Measurements from ENCODE around the gene NEURL1. TPM values are rescaled to one million over a fixed set of nuclear protein-coding genes. Genes with fewer than 3 reads are reported as not detected.

The NEURL1 gene, protein sequence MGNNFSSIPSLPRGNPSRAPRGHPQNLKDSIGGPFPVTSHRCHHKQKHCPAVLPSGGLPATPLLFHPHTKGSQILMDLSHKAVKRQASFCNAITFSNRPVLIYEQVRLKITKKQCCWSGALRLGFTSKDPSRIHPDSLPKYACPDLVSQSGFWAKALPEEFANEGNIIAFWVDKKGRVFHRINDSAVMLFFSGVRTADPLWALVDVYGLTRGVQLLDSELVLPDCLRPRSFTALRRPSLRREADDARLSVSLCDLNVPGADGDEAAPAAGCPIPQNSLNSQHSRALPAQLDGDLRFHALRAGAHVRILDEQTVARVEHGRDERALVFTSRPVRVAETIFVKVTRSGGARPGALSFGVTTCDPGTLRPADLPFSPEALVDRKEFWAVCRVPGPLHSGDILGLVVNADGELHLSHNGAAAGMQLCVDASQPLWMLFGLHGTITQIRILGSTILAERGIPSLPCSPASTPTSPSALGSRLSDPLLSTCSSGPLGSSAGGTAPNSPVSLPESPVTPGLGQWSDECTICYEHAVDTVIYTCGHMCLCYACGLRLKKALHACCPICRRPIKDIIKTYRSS
- 1.0 and 2.5 TPM in 2 replicates for total RNA-seq
- long read RNA-seq: 0 reads

- peak within 1 kb of the TSS; percentile 90 for H3K27ac Mint-ChIP-seq (ENCODE audit: unreplicated experiment)
- TF ChIP-seq CTCF (IDR thresholded peaks at IDR 0.05): no peak
- peaks cover 31% of the 10 kb centered on the region for H3K4me1 Mint-ChIP-seq (ENCODE audit: unreplicated experiment)
- DNase-seq (ENCODE audit: extremely low spot score, unreplicated experiment): no peak
- no peaks in the 10 kb centered on the region for H3K9me3 Mint-ChIP-seq (ENCODE audit: unreplicated experiment)
- no peaks in the 10 kb centered on the region for H3K36me3 Mint-ChIP-seq (ENCODE audit: unreplicated experiment)
- peaks cover 21% of the 10 kb centered on the region for H3K27me3 Mint-ChIP-seq (ENCODE audit: unreplicated experiment)
- H3K4me3 Mint-ChIP-seq (ENCODE audit: unreplicated experiment): peak within 1 kb of the TSS; percentile 75
Observed at GRCh38 chr10:103493362-103493915, at the start of gene NEURL1. Gene NEURL1 (plus strand): TSS chr10:103493705. CDS start chr10:103494388, 683 bp downstream.

- no peak for DNase-seq (ENCODE audit: extremely low spot score, unreplicated experiment)
- no peaks in the 10 kb centered on the region for H3K27me3 Mint-ChIP-seq (ENCODE audit: unreplicated experiment)
- no peak for TF ChIP-seq CTCF (IDR thresholded peaks at IDR 0.05)
- H3K4me1 Mint-ChIP-seq (ENCODE audit: unreplicated experiment): peaks cover 25% of the 10 kb centered on the region
- no peak overlapping the region for H3K4me3 Mint-ChIP-seq (ENCODE audit: unreplicated experiment)
- H3K36me3 Mint-ChIP-seq (ENCODE audit: unreplicated experiment): peaks cover 56% of the 10 kb centered on the region
- no peak overlapping the region for H3K27ac Mint-ChIP-seq (ENCODE audit: unreplicated experiment)
- H3K9me3 Mint-ChIP-seq (ENCODE audit: unreplicated experiment): no peaks in the 10 kb centered on the region
Observed at GRCh38 chr10:103444478-103444877, 49.0 kb upstream of the NEURL1 start.

- DNase-seq (ENCODE audit: extremely low spot score, unreplicated experiment): no peak
- Mint-ChIP-seq H3K27ac (ENCODE audit: unreplicated experiment) (no peak overlapping the region), H3K36me3 (ENCODE audit: unreplicated experiment) (peaks cover 48% of the 10 kb centered on the region), H3K4me1 (ENCODE audit: unreplicated experiment) (peaks cover 34% of the 10 kb centered on the region), H3K9me3 (ENCODE audit: unreplicated experiment) (no peaks in the 10 kb centered on the region), H3K4me3 (ENCODE audit: unreplicated experiment) (no peak overlapping the region), H3K27me3 (ENCODE audit: unreplicated experiment) (no peaks in the 10 kb centered on the region)
- TF ChIP-seq CTCF (IDR thresholded peaks at IDR 0.05): no peak
Observed at GRCh38 chr10:103445366-103445765, 48.1 kb upstream of the NEURL1 start.

DNA sequence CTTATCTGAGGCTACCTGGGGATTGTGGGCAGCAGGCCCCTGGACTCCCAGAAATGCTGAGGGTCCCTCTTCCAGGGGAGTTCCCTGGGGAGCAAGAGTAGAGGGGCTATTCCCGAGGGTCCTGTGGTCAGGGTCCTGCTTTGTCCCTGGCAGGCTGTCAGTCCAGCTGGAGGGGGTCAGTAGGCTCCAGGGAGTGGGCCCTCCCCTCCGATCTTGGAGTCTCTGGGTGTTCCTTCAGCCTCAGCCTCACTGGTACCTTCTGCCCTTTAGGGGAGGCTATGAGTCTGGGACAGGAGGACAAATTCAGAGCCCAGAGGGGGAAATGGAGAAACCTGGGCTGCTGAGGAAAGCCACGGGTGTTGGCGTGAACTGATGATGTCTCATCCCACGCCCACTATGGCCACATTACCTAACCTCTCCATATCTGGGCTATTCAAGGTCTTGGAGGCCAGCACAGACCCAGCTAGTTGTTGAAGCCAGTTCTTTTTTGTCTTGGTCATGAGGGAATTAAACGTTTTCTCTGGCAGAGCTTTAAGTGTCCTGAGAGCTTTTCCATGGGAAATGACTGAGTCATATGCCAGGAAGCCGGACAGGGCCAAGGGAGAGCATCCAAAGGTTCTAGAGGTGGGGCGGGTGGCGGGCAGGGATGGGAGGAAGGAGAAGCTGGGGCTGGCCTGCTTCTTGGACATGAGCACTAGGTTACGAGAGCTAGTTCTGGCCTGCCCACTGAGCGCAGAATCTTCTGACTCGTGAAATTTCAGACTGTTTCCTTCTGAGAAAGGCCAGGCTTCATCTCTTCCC, 47.5 kb upstream of the NEURL1 start:
- Mint-ChIP-seq H3K36me3 (ENCODE audit: unreplicated experiment) (peaks cover 47% of the 10 kb centered on the region), H3K27ac (ENCODE audit: unreplicated experiment) (no peak overlapping the region), H3K4me3 (ENCODE audit: unreplicated experiment) (no peak overlapping the region)

More for the DNA sequence above, 47.5 kb upstream of the NEURL1 start:
- DNase-seq (ENCODE audit: extremely low spot score, unreplicated experiment): no peak
- Mint-ChIP-seq H3K9me3 (ENCODE audit: unreplicated experiment) (no peaks in the 10 kb centered on the region), H3K4me1 (ENCODE audit: unreplicated experiment) (peaks cover 40% of the 10 kb centered on the region), H3K27me3 (ENCODE audit: unreplicated experiment) (no peaks in the 10 kb centered on the region)
- no peak for TF ChIP-seq CTCF (IDR thresholded peaks at IDR 0.05)

Data from osteocyte (in vitro differentiated cells).